GM12878 (cell line): ENCODE data around the gene SERPINB10. TPM values are rescaled to one million over a fixed set of nuclear protein-coding genes. Genes with fewer than 3 reads are reported as not detected.

Source experiments
- ATAC-seq: fragments of 200-7000 bp; cut with Tn5 transposase; 3 replicates; pipeline ENCODE4 v1.9.1; 2020; ENCODE audit warnings: mild to moderate bottlenecking, moderate library complexity
- BruUV-seq: library from RNA; stranded (reverse); fragments of 400-500 nt; replicated peaks from 2 replicates; lab custom pipeline; 2021; lab: Mats Ljungman, UMichigan
- CTCF ChIA-PET: fragments of 300-600 bp; sonication (Branson Sonifier 250); formaldehyde crosslinking; extraction: SDS; loops from one replicate; lab custom pipeline; 2021; ENCODE audit warnings: inconsistent platforms; lab: Yijun Ruan, JAX
- POLR2A ChIA-PET: fragments of 350-600 bp; formaldehyde crosslinking; extraction: SDS; loops from one replicate; lab custom pipeline; 2021; ENCODE audit warnings: inconsistent platforms; lab: Charles Lee
- RAD21 ChIA-PET: fragments of 300-600 bp; sonication (Branson Sonifier 250); formaldehyde crosslinking; loops from one replicate; lab custom pipeline; 2023; ENCODE audit warnings: antibody characterized with exemption; ENCODE audit not compliant: unreplicated experiment; lab: Charles Lee
- SMC1A ChIA-PET: fragments of 300-600 bp; sonication (Branson Sonifier 250); formaldehyde crosslinking; loops from one replicate; lab custom pipeline; 2023; ENCODE audit not compliant: unreplicated experiment, uncharacterized antibody; lab: Charles Lee
- DNase-seq: peaks from one replicate; pipeline ENCODE4 v3.0.0-alpha.2; 2011; ENCODE audit warnings: low read depth, low spot score
- FAIRE-seq: peaks from 3 replicates; lab custom pipeline; 2011; peaks lifted over from hg19 to GRCh38; lab: Jason Lieb, UNC
- H2AFZ ChIP-seq: 2 replicates; pipeline ENCODE4 v1.6.0; 2011; ENCODE audit warnings: low read depth, low read length, control low read depth; ENCODE audit not compliant: control insufficient read depth
- H3K27ac ChIP-seq: 2 replicates; pipeline ENCODE4 v1.5.1; 2011; ENCODE audit warnings: control low read depth; ENCODE audit not compliant: control insufficient read depth, insufficient read depth
- H3K27me3 ChIP-seq, 2 experiments: replicated peaks in 1 of 2; 2 replicates each; pipeline versions ENCODE4 v1.6.0 to v1.6.1; 2011; ENCODE audit warnings: low read length in 1 of 2; ENCODE audit not compliant: control insufficient read depth in 2 of 2, insufficient read depth in 2 of 2
- H3K36me3 ChIP-seq, 2 experiments: 2 replicates each; pipeline ENCODE4 v1.5.1; 2011; ENCODE audit warnings: low read length in 1 of 2; ENCODE audit not compliant: control insufficient read depth in 2 of 2, insufficient read depth in 2 of 2
- H3K4me1 ChIP-seq: 2 replicates; pipeline ENCODE4 v1.6.1; 2011; ENCODE audit warnings: mild to moderate bottlenecking, low read length, moderate library complexity, mixed read lengths; ENCODE audit not compliant: control insufficient read depth, insufficient read depth
- H3K4me2 ChIP-seq: 2 replicates; pipeline ENCODE4 v1.6.0; 2011; ENCODE audit warnings: control low read depth; ENCODE audit not compliant: control insufficient read depth, insufficient read depth
- H3K4me3 ChIP-seq: fragments of 200-600 bp; sonication (generic); 2 replicates; pipeline ENCODE4 v1.5.1; 2016
- H3K79me2 ChIP-seq: 2 replicates; pipeline ENCODE4 v1.6.0; 2011; ENCODE audit warnings: low read length; ENCODE audit not compliant: control insufficient read depth, insufficient read depth
- H3K9ac ChIP-seq: 2 replicates; pipeline ENCODE4 v1.8.0; 2011; ENCODE audit warnings: low read length, control low read depth, mixed read lengths; ENCODE audit not compliant: control insufficient read depth, insufficient read depth
- H3K9me3 ChIP-seq: replicated peaks from 3 replicates; pipeline ENCODE4 v1.5.1; 2011; ENCODE audit warnings: mild to moderate bottlenecking, low read length; ENCODE audit not compliant: control insufficient read depth, insufficient read depth
- H4K20me1 ChIP-seq: 2 replicates; pipeline ENCODE4 v1.6.0; 2011; ENCODE audit not compliant: control insufficient read depth, insufficient read depth
- BRCA1 ChIP-seq: IDR thresholded peaks from 2 replicates; pipeline ENCODE4 v1.6.1; 2011; ENCODE audit warnings: low read depth, low read length, improper control_type of control experiment
- CHD2 ChIP-seq: IDR thresholded peaks from 2 replicates; pipeline ENCODE4 v1.6.1; 2011; ENCODE audit warnings: low read depth, low read length, improper control_type of control experiment, borderline replicate concordance
- DPF2 ChIP-seq: fragments of 450-650 bp; IDR thresholded peaks from 2 replicates; pipeline ENCODE4 v1.6.1; 2017; ENCODE audit warnings: mild to moderate bottlenecking
- FOS ChIP-seq: IDR thresholded peaks from 3 replicates; pipeline ENCODE4 v1.6.1; 2011; ENCODE audit warnings: borderline replicate concordance; ENCODE audit not compliant: insufficient read length; ENCODE audit errors: extremely low read depth
- IKZF1 ChIP-seq: fragments of 450-650 bp; conservative IDR thresholded peaks from 2 replicates; pipeline ENCODE4 v1.6.1; 2017; ENCODE audit warnings: antibody characterized with exemption, mild to moderate bottlenecking
- IKZF2 ChIP-seq, 2 experiments: fragments of 450-650 bp; IDR thresholded peaks; 2 replicates each; pipeline ENCODE4 v1.6.1; 2017; ENCODE audit warnings: mild to moderate bottlenecking in 2 of 2, moderate library complexity in 2 of 2
- JUNB ChIP-seq: IDR thresholded peaks from 2 replicates; pipeline ENCODE4 v1.6.1; 2016; ENCODE audit warnings: antibody characterized with exemption, mild to moderate bottlenecking
- MTA3 ChIP-seq: IDR thresholded peaks from 2 replicates; pipeline ENCODE4 v1.6.1; 2012; ENCODE audit warnings: low read length, inconsistent platforms, borderline replicate concordance
- NBN ChIP-seq: fragments of 450-650 bp; IDR thresholded peaks from 2 replicates; pipeline ENCODE4 v1.6.1; 2016
- NFYA ChIP-seq: IDR thresholded peaks from 2 replicates; pipeline ENCODE4 v1.6.1; 2011; ENCODE audit warnings: low read depth, mild to moderate bottlenecking, low read length, improper control_type of control experiment, borderline replicate concordance
- RCOR1 ChIP-seq: conservative IDR thresholded peaks from 2 replicates; pipeline ENCODE4 v1.6.1; 2012; ENCODE audit warnings: low read depth, low read length, improper control_type of control experiment
- RELA ChIP-seq: fragments of 450-650 bp; IDR thresholded peaks from 2 replicates; pipeline ENCODE4 v1.8.0; 2014; ENCODE audit warnings: borderline replicate concordance; ENCODE audit not compliant: partially characterized antibody
- RUNX3 ChIP-seq: IDR thresholded peaks from 2 replicates; pipeline ENCODE4 v1.6.1; 2012; ENCODE audit warnings: low read length, inconsistent platforms
- SIN3A ChIP-seq: IDR thresholded peaks from 2 replicates; pipeline ENCODE4 v1.6.1; 2012; ENCODE audit warnings: low read depth, low read length, improper control_type of control experiment
- TAF1 ChIP-seq: IDR thresholded peaks from 2 replicates; pipeline ENCODE4 v1.6.1; 2011; ENCODE audit warnings: mild to moderate bottlenecking, low read depth, low read length, borderline replicate concordance
- WRNIP1 ChIP-seq: IDR thresholded peaks from 2 replicates; pipeline ENCODE4 v1.6.1; 2011; ENCODE audit warnings: low read depth, low read length, improper control_type of control experiment, borderline replicate concordance
- YY1 ChIP-seq: IDR thresholded peaks from 2 replicates; pipeline ENCODE4 v1.6.1; 2011; ENCODE audit warnings: low read depth, mild to moderate bottlenecking, low read length
- ZNF274 ChIP-seq: IDR thresholded peaks from one replicate; pipeline ENCODE4 v1.8.0; 2011; ENCODE audit not compliant: insufficient read length, insufficient read depth
- WGBS: methylation state at CpG from one replicate; pipeline ENCODE4 v1.1.6; 2016; ENCODE audit warnings: low lambda C conversion rate; ENCODE audit not compliant: insufficient replicate concordance, insufficient coverage; ENCODE audit errors: missing lambda C conversion rate; 5-methylcytosine and 5-hydroxymethylcytosine counted together
- in situ Hi-C: fragments of 300-500 bp; cut with MboI; formaldehyde crosslinking; loops from 9 replicates; pipeline ENCODE4 v1.14.3; 2018; ENCODE audit warnings: mixed read lengths
- intact Hi-C: fragments of 100-400 bp; cut with micrococcal nuclease; formaldehyde crosslinking; loops from one replicate; pipeline ENCODE4 v1.14.2; 2022; ENCODE audit not compliant: unreplicated experiment
- polyA plus RNA-seq, 11 experiments: library from polyadenylated mRNA; depleted of rRNA in 4 of 11; unstranded in 6 of 11; stranded (reverse) in 5 of 11; fragments of >200 nt; fragmentation: Nextera tagmentation in 4 of 11; fragmentation: Illumina TruSeq in 1 of 11; extraction: Ambion mirVana in 4 of 11; extraction: Trizol in 1 of 11; gene quantifications; 1 replicate in 1 of 11; 2 replicates in 10 of 11; pipeline versions ENCODE4 v1.2.1 to v1.2.3, GENCODE V29; 2011 to 2016; ENCODE audit warnings: inconsistent platforms in 2 of 11, missing spikeins in 2 of 11, low read depth in 1 of 11
- total RNA-seq, 4 experiments: library from RNA; depleted of rRNA in 3 of 4; stranded (reverse); fragments of >200 nt in 3 of 4; fragmentation: Illumina TruSeq in 1 of 4; extraction: Trizol in 1 of 4; gene quantifications; 2 replicates each; pipeline versions ENCODE4 v1.2.1 to v1.2.3, GENCODE V29; 2013 to 2021
- TF ChIP-seq, protein P1 (sequence below): fragments of 150-350 bp; IDR thresholded peaks from 2 replicates; pipeline ENCODE4 v1.6.1; 2014; ENCODE audit warnings: mild to moderate bottlenecking, low read depth, low read length
- TF ChIP-seq, protein P2 (sequence below): fragments of 450-650 bp; IDR thresholded peaks from 2 replicates; pipeline ENCODE4 v1.6.1; 2017; ENCODE audit warnings: low read depth, mild to moderate bottlenecking, moderate library complexity

The SERPINB10 gene
- total and polyA plus RNA-seq, 10 of the 15 experiments (the other 5 are each of a cell fraction or from before 2014, with no cell fraction given) = 12.0 to 83.5 (median 24.1) TPM

DNA sequence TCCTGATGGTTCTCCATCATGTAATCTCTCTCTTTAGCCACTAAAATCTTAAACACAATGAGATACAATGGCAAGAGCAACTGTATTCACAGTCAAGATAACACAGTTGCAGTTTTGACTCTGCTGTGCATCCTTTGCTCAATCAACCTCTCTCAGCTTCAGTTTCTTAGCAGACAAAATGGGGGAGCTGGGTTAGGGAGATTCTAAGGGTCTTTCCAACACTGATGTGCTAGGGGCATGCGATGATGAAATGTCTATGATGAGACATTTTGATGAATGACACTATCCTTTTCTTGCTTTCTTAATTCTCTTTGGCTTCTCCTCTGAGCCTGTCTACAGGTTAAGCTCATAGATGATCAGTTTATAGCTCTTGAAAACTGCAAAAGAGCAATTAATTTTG lies 1.1 kb downstream of the SERPINB10 start (continued):
- TF ChIP-seq, protein P1, sequence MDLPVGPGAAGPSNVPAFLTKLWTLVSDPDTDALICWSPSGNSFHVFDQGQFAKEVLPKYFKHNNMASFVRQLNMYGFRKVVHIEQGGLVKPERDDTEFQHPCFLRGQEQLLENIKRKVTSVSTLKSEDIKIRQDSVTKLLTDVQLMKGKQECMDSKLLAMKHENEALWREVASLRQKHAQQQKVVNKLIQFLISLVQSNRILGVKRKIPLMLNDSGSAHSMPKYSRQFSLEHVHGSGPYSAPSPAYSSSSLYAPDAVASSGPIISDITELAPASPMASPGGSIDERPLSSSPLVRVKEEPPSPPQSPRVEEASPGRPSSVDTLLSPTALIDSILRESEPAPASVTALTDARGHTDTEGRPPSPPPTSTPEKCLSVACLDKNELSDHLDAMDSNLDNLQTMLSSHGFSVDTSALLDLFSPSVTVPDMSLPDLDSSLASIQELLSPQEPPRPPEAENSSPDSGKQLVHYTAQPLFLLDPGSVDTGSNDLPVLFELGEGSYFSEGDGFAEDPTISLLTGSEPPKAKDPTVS = no peak
- TF ChIP-seq CHD2 = no peak
- no peak for TF ChIP-seq MTA3
- TF ChIP-seq FOS = no peak
- TF ChIP-seq WRNIP1 = no peak
- peak; percentile 40 for TF ChIP-seq RELA
- TF ChIP-seq NFYA = no peak

DNA sequence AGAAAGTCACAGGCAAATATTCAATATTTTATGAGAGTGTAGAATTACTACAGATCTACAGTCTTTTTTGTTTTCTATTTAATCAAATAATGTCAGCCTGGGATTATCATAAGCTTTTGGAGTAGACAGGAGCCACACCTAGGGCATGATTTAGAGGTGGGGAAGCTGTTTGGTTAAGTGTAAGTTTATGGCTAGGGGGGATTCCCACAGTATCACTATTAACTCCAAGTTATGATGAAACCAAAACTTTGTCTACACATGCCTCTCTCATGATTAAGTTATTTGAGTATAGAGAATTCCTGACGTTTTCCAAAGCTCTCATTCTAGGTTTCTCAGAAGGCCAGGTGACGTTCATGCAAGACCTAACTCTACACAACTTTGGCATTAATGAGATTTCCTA lies 2.1 kb downstream of the SERPINB10 start:
- no peaks in the 10 kb centered on the region for H3K27me3 ChIP-seq
- no peak overlapping the region for H3K27ac ChIP-seq
- DNase-seq (no peak), FAIRE-seq (no peak), ATAC-seq (peak; percentile 74)
- no peak overlapping the region for H3K4me2 ChIP-seq
- POLR2A ChIA-PET = interaction anchor here (0.5 to 3.3 kb wide), 3 partner anchors 27 to 66 kb away, joined by 4 to 15 read pairs (median 4); no protein-coding TSS in a partner anchor
- CTCF ChIA-PET = interaction anchor here (1.4 to 3.5 kb wide), 3 partner anchors 14 to 27 kb away, joined by 4 to 52 read pairs (median 5); no protein-coding TSS in a partner anchor
- H3K4me1 ChIP-seq = peaks cover 4% of the 10 kb centered on the region; the same call in 1 of the 2 replicates
- no peaks in the 10 kb centered on the region for H4K20me1 ChIP-seq
- in situ Hi-C loops (no loop called here), intact Hi-C loops (no loop called here)
- RAD21 ChIA-PET = interaction anchor here (1.0 to 3.6 kb wide), 7 partner anchors 12 to 41 kb away, joined by 3 to 69 read pairs (median 7); partner anchors contain the start of gene SERPINB2
- H3K4me3 ChIP-seq = no peak overlapping the region
- SMC1A ChIA-PET = interaction anchor here (0.9 to 6.2 kb wide), 14 partner anchors 9 to 391 kb away, joined by 3 to 99 read pairs (median 9); no protein-coding TSS in a partner anchor
- H3K36me3 ChIP-seq = no peaks in the 10 kb centered on the region
- no peaks in the 10 kb centered on the region; the same call in 2 of the 3 replicates for H3K9me3 ChIP-seq
- no TSS peak for BruUV-seq
- no peaks in the 10 kb centered on the region for H3K79me2 ChIP-seq
- H2AFZ ChIP-seq = no peak overlapping the region; the same call in 1 of the 2 replicates
- 0% methylated on average over 2 of the region's 2 CpGs for WGBS
- H3K9ac ChIP-seq = no peak overlapping the region
- TF ChIP-seq RCOR1 = no peak
- no peak for TF ChIP-seq YY1
- TF ChIP-seq RUNX3 = peak; percentile 34; the same call in 1 of the 2 replicates
- TF ChIP-seq DPF2 = no peak
- TF ChIP-seq NBN = no peak
- TF ChIP-seq IKZF2 (IDR thresholded peaks at IDR 0.05) = peak; percentile 30 to 43; a peak in 2 of 4 replicates
- TF ChIP-seq BRCA1 = no peak
- TF ChIP-seq, protein P2, sequence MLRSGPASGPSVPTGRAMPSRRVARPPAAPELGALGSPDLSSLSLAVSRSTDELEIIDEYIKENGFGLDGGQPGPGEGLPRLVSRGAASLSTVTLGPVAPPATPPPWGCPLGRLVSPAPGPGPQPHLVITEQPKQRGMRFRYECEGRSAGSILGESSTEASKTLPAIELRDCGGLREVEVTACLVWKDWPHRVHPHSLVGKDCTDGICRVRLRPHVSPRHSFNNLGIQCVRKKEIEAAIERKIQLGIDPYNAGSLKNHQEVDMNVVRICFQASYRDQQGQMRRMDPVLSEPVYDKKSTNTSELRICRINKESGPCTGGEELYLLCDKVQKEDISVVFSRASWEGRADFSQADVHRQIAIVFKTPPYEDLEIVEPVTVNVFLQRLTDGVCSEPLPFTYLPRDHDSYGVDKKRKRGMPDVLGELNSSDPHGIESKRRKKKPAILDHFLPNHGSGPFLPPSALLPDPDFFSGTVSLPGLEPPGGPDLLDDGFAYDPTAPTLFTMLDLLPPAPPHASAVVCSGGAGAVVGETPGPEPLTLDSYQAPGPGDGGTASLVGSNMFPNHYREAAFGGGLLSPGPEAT = 0 out of 2 replicates have a peak, but pooled peaks have one; percentile 32
- TF ChIP-seq SIN3A = no peak
- TF ChIP-seq TAF1 = no peak
- peak; percentile 36; the same call in 1 of the 2 replicates for TF ChIP-seq JUNB
- no peak for TF ChIP-seq ZNF274
- TF ChIP-seq IKZF1 = peak; percentile 42; the same call in 1 of the 2 replicates
